HUES64 (cell line): ENCODE data around the gene EFCAB5.
"Not testable (repeated sequence)": the region's sequence is repeated elsewhere in the genome, so short reads cannot be mapped to it uniquely, and the experiment has no call there.

Source experiments
- H3K27ac ChIP-seq: 2 replicates; pipeline ENCODE4 v1.7.0; 2013; ENCODE audit warnings: low read depth, low read length, inconsistent platforms
- H3K27me3 ChIP-seq: 2 replicates; pipeline ENCODE4 v1.6.1; 2013; ENCODE audit warnings: mild to moderate bottlenecking, low read length; ENCODE audit not compliant: insufficient read depth
- H3K36me3 ChIP-seq: 2 replicates; pipeline ENCODE4 v1.6.1; 2013; ENCODE audit warnings: mild to moderate bottlenecking, low read length; ENCODE audit not compliant: insufficient read depth
- H3K4me1 ChIP-seq: 2 replicates; pipeline ENCODE4 v1.6.1; 2013; ENCODE audit warnings: mild to moderate bottlenecking, low read length, moderate library complexity; ENCODE audit not compliant: insufficient read depth
- H3K4me3 ChIP-seq: 2 replicates; pipeline ENCODE4 v1.5.1; 2013; ENCODE audit warnings: mild to moderate bottlenecking, low read length, moderate library complexity
- H3K9ac ChIP-seq: 2 replicates; pipeline ENCODE4 v1.6.1; 2013; ENCODE audit warnings: mild to moderate bottlenecking, low read depth, low read length
- H3K9me3 ChIP-seq: 2 replicates; pipeline ENCODE4 v1.6.1; 2013; ENCODE audit warnings: low read depth, low read length; ENCODE audit not compliant: insufficient read depth
- WGBS: fragments of 150-250, 120-280 bp; methylation state at CpG from one replicate; pipeline ENCODE4 v1.1.7; 2013; ENCODE audit warnings: missing lambda C conversion rate; 5-methylcytosine and 5-hydroxymethylcytosine counted together

The EFCAB5 gene

DNA sequence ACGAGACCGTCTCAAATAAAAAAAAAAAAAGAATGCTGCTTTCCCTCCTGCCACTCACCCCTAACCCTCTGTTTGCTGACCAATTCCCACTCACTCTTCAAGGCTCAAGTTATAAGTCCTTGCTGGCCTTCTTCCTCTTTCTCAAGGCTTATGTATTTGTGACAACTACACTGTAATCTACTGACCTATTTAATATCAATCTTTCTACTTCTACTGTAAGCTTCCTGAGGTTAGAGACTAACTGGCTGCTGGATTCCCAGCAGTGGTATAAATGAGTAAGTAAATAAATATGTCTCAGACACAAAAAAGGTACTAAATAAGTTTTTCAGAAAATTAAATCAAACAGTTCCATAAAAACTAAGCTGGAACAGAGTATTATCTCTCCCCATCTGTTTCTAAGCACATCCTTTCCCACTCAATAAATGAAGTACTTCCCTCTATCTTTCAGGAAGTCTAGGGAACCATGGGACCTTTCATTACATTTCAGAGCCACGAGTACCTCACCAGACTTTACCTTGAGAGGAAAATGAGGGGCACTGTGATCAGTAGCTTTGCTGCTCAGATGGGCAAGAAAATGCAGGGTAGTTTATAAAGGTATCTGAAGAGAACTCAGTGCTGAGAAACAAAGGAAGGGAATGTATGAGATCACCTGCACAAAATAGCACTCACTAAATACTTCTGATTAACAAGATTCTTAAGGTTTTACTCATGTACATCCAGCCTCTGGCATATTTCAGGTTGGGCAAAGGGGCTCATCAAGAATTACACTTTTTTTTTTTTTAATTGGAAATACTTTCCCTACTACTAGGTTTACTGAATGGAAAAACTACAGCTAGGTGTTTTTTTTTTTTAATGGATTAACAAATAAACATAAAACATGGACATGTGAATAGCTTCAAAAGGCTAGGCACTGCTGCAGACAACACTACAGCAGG, 22.2 kb upstream of the EFCAB5 start:
- WGBS, result 96% methylated on average over 3 of the region's 3 CpGs
- no peak overlapping the region for H3K4me3 ChIP-seq
- no peaks in the 10 kb centered on the region; the same call in 1 of the 2 replicates for H3K4me1 ChIP-seq
- H3K9me3 ChIP-seq, result no peaks in the 10 kb centered on the region
- H3K36me3 ChIP-seq, result no peaks in the 10 kb centered on the region
- no peaks in the 10 kb centered on the region for H3K27me3 ChIP-seq
- no peak overlapping the region; the same call in 1 of the 2 replicates for H3K27ac ChIP-seq
- H3K9ac ChIP-seq, result no peak overlapping the region

- H3K27ac ChIP-seq, result no peak overlapping the region
- H3K4me3 ChIP-seq, result no peak overlapping the region
- H3K27me3 ChIP-seq, result no peaks in the 10 kb centered on the region
- H3K36me3 ChIP-seq, result no peaks in the 10 kb centered on the region
- 89% methylated on average over 1 of the region's 1 CpG for WGBS
- H3K4me1 ChIP-seq, result peaks cover 11% of the 10 kb centered on the region; the same call in 1 of the 2 replicates
- H3K9me3 ChIP-seq, result no peaks in the 10 kb centered on the region
- H3K9ac ChIP-seq, result no peak overlapping the region
Observed at GRCh38 chr17:29924786-29925185, 16.6 kb upstream of the EFCAB5 start.

DNA sequence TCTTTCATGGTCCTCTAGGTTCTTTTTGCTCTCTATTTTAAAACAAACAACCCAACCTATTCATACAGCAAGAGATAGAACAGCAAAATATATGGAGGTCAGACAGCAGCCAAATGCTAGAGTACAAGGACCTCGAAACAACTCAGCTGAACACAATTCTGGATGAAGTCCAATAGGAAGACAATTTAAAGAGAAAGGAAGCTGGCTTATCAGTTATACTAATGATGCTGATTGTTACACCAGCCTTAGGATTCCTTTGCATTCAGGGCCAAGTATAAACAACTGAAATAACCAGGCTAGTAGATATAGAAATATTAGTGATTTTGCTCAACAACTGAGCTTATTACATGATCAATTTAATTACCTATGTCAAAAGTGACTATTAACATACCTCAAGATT, 13.9 kb upstream of the EFCAB5 start:
- Histone ChIP-seq H3K27me3 (no peaks in the 10 kb centered on the region), H3K9me3 (no peaks in the 10 kb centered on the region), H3K36me3 (no peaks in the 10 kb centered on the region), H3K27ac (no peak overlapping the region), H3K9ac (no peak overlapping the region), H3K4me3 (no peak overlapping the region), H3K4me1 (peaks cover 22% of the 10 kb centered on the region)
- 95% methylated on average over 1 of the region's 1 CpG for WGBS

DNA sequence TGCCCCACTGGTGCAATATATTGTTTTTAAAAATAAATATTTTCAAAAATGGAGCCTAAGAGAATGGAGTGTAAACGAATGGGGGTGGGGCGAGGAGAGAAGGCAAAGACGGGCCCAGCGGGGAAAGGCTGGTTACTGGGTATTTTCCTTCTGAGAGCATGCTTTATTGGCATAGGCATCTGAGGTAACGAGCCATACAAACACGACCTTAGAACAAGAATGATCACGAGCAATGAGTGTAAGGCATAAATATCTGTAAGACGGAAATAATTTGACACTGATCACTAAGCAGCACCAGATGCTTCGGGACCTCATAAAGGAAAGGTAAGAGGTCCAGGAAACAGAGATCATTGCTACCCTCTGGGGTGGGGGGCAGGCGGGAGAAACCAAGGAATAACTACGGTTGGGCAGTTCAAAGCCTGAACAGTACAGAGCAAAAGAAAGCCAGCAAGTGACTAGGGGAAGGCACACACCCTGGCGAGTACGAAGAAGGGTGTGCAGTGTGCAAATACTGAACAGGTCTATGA, 12.4 kb upstream of the EFCAB5 start:
- WGBS, result 2% methylated on average over 13 of the region's 13 CpGs
- no peaks in the 10 kb centered on the region for H3K36me3 ChIP-seq
- H3K27ac ChIP-seq, result peak overlapping the region; percentile 42; the same call in 1 of the 2 replicates
- H3K4me3 ChIP-seq, result peak overlapping the region; percentile 92
- H3K9me3 ChIP-seq, result no peaks in the 10 kb centered on the region
- no peaks in the 10 kb centered on the region for H3K27me3 ChIP-seq
- peak overlapping the region; percentile 68; the same call in 1 of the 2 replicates for H3K9ac ChIP-seq
- H3K4me1 ChIP-seq, result peaks cover 22% of the 10 kb centered on the region

DNA sequence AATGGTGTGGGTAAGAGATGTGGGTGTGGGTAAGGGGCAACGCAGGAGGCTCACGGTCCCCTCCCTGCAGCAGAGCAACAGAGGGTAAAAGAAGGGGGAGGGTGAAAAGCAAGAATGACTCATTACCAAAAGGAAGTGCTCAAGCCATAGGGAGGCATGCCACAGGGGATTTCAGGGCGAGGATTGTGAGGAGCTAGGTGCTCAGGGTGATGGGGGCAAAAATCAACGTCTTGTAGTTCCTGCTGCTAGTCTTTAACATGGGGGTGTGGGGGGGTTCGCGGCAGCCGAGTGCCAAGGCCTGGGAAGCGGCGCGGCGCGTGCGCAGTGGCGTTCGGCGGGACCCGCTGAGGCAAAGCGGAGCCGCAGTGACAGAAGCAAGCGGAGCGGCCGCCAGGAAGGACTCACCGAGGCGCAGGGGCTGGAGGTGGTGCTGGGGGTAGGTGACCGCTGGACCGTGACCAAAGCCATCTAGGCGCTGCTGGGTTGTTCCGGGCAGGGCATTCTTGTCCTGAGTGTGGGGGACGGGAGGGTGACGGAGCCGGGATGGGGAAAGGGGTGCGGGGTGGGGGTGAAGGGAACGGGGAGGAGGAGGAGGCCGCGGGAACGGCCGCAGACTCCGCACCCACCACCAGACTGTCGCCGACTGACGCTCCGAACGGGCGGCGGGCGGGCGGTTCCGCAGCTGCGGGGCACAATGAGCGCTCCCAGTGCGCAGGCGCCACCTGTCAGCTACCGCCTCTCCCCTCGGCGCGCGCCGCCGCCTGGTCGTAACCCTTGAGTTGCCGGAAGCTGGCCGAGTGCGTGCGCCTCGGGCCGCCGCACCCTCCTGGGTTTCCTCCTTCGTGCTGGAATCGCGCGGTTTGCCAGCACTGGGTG, 11.7 kb upstream of the EFCAB5 start, which contains the start of gene SSH2:
Gene SSH2 (minus strand): TSS at position 696 of the 876 bp plus-strand sequence. CDS start 228 bp downstream, at position 468.
- Histone ChIP-seq H3K36me3 (no peaks in the 10 kb centered on the region), H3K4me1 (peaks cover 22% of the 10 kb centered on the region), H3K4me3 (peak within 1 kb of the TSS; percentile 92), H3K27ac (peak within 1 kb of the TSS; percentile 69; the same call in 1 of the 2 replicates), H3K9me3 (no peaks in the 10 kb centered on the region), H3K9ac (peak within 1 kb of the TSS; percentile 68), H3K27me3 (no peaks in the 10 kb centered on the region)
- under 1% methylated on average over 71 of the region's 71 CpGs for WGBS

- 0% methylated on average over 17 of the region's 20 CpGs for WGBS
- H3K27ac ChIP-seq, result no peak overlapping the region; the same call in 1 of the 2 replicates
- H3K9ac ChIP-seq, result peak overlapping the region; percentile 42
Observed at GRCh38 chr17:29930409-29931010, 10.9 kb upstream of the EFCAB5 start.

GRCh38 chr17:29931231-29931932, 10.1 kb upstream of the EFCAB5 start:
- no peaks in the 10 kb centered on the region for H3K36me3 ChIP-seq
- no peak overlapping the region for H3K27ac ChIP-seq
- peaks cover 22% of the 10 kb centered on the region for H3K4me1 ChIP-seq
- no peak overlapping the region for H3K9ac ChIP-seq
- peak overlapping the region; percentile 92 for H3K4me3 ChIP-seq
- no peaks in the 10 kb centered on the region for H3K27me3 ChIP-seq
- no peaks in the 10 kb centered on the region for H3K9me3 ChIP-seq
- WGBS, result 12% methylated on average over 3 of the region's 3 CpGs

More at GRCh38 chr17:29930409-29931010, 10.9 kb upstream of the EFCAB5 start:
- Histone ChIP-seq H3K9me3 (no peaks in the 10 kb centered on the region), H3K4me1 (peaks cover 22% of the 10 kb centered on the region), H3K36me3 (no peaks in the 10 kb centered on the region), H3K4me3 (peak overlapping the region; percentile 92), H3K27me3 (no peaks in the 10 kb centered on the region)

DNA sequence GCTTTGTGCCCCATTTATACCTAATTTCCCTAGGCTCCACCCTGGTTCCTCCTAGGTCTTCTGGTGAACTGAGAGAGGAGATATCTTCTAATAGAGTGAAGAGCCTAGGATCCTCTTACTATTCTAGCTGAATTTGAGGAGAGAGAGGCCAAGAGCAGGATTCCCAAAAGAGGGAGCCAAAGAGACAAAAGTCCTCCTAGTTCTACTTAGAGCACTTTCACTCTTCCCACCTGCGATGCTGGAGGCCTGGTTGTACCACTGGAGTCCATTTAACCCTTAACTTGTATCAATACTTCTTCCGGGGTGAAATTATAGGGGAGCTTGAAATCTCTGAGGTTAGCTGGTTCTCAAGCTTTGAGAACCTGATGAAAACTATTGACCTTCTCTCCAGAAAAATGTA, 8.1 kb upstream of the EFCAB5 start:
- no peaks in the 10 kb centered on the region for H3K9me3 ChIP-seq
- H3K27me3 ChIP-seq, result no peaks in the 10 kb centered on the region
- no peak overlapping the region for H3K27ac ChIP-seq
- 54% methylated on average over 2 of the region's 2 CpGs for WGBS
- no peak overlapping the region for H3K9ac ChIP-seq
- peaks cover 15% of the 10 kb centered on the region for H3K4me1 ChIP-seq
- no peaks in the 10 kb centered on the region for H3K36me3 ChIP-seq
- no peak overlapping the region for H3K4me3 ChIP-seq

GRCh38 chr17:29935909-29936308, 5.5 kb upstream of the EFCAB5 start:
- 92% methylated on average over 2 of the region's 3 CpGs for WGBS
- not testable (repeated sequence) for H3K4me1 ChIP-seq, H3K4me3 ChIP-seq, H3K9me3 ChIP-seq, H3K36me3 ChIP-seq, H3K27ac ChIP-seq, H3K9ac ChIP-seq, H3K27me3 ChIP-seq

DNA sequence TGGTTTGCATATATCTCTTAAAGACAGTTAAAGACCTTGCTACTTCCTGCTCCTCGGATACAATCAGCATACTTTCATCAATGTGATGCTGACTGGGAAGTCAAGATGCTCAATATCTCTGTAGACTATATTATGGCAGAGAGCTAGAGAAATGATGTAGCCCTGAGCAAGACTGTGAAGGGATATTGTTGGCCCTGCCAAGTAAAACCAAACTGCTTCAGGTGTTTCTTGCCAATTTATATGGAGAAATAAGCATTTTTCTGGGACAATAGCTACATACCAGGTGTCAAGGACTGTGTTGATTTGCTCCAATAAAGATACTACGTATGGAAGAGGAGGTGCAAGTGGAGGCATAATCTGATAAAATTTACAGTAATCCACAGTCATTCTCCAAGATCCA, 4.7 kb upstream of the EFCAB5 start:
- WGBS, result 96% methylated on average over 2 of the region's 2 CpGs
- no peaks in the 10 kb centered on the region for H3K27me3 ChIP-seq
- H3K9me3 ChIP-seq, result no peaks in the 10 kb centered on the region
- H3K36me3 ChIP-seq, result no peaks in the 10 kb centered on the region
- H3K4me3 ChIP-seq, result no peak overlapping the region
- no peak overlapping the region for H3K9ac ChIP-seq
- peaks cover under 1% of the 10 kb centered on the region; the same call in 1 of the 2 replicates for H3K4me1 ChIP-seq
- no peak overlapping the region for H3K27ac ChIP-seq
